Vagina (tissue), 2 donors: ENCODE data around the gene IKBIP.

Experiments used
- POLR2A ChIP-seq, 2 donors: fragments of 450-650 bp; IDR thresholded peaks; one replicate each; pipeline ENCODE4 v1.6.1; 2017; ENCODE audit warnings: antibody characterized with exemption in 2 of 2, mild to moderate bottlenecking in 2 of 2, moderate library complexity in 2 of 2
- TF ChIP-seq, protein P1 (sequence below), 3 experiments: fragments of 450-650 bp in 2 of 3; fragments of 200-600 bp in 1 of 3; sonication (generic) in 1 of 3; IDR thresholded peaks; one replicate each; pipeline ENCODE4 v1.5.1; 2017 to 2019; ENCODE audit warnings: antibody characterized with exemption in 3 of 3, mild to moderate bottlenecking in 2 of 3, moderate library complexity in 2 of 3

DNA sequence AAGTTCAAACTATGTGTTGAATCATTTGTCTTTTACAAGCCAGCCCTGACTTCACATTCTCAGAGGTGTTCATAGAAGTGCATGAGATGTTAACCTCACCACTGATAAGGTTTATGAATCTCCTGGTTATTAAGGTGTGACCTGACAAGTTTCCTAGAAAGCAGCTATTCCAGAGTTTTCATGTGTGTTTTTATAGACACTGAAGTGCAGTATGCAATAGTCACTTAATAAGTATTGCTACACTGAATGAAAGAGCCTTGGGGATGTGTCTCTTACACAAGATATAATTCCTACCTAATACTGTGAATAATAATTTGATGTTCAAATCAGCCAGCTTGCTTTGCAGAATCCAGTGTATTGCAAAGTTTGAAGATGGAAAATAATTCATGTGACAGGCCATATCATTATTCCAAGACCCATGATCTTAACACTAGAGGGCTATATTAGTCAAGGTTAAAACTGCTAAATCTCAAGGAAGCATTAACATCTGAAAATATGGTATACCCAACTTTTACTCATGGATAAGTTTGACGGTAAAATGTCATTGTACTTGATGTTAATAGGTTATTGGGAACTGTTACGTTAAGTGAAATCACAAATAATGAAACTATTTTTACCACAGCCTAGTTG is 38.1 kb downstream of the IKBIP start:
- TF ChIP-seq, protein P1, sequence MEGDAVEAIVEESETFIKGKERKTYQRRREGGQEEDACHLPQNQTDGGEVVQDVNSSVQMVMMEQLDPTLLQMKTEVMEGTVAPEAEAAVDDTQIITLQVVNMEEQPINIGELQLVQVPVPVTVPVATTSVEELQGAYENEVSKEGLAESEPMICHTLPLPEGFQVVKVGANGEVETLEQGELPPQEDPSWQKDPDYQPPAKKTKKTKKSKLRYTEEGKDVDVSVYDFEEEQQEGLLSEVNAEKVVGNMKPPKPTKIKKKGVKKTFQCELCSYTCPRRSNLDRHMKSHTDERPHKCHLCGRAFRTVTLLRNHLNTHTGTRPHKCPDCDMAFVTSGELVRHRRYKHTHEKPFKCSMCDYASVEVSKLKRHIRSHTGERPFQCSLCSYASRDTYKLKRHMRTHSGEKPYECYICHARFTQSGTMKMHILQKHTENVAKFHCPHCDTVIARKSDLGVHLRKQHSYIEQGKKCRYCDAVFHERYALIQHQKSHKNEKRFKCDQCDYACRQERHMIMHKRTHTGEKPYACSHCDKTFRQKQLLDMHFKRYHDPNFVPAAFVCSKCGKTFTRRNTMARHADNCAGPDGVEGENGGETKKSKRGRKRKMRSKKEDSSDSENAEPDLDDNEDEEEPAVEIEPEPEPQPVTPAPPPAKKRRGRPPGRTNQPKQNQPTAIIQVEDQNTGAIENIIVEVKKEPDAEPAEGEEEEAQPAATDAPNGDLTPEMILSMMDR (IDR thresholded peaks at IDR 0.05): no peak
- no peak for TF ChIP-seq POLR2A (IDR thresholded peaks at IDR 0.05)
